CD4-positive, alpha-beta T cell treated with Interleukin-6 at 100 ng/mL for 8 hours (primary cell): ENCODE measurements around the gene ADH1C.
"Not testable (repeated sequence)": the region's sequence is repeated elsewhere in the genome, so short reads cannot be mapped to it uniquely, and the experiment has no call there.

Experiments used
- DNase-seq: peaks from one replicate; pipeline ENCODE4 v3.0.0-alpha.2; 2020; ENCODE audit warnings: mixed read lengths, low spot score

ADH1C gene

GRCh38 chr4:99357948-99358347 lies 5.4 kb upstream of the ADH1C start:
- DNase-seq = no peak

DNA sequence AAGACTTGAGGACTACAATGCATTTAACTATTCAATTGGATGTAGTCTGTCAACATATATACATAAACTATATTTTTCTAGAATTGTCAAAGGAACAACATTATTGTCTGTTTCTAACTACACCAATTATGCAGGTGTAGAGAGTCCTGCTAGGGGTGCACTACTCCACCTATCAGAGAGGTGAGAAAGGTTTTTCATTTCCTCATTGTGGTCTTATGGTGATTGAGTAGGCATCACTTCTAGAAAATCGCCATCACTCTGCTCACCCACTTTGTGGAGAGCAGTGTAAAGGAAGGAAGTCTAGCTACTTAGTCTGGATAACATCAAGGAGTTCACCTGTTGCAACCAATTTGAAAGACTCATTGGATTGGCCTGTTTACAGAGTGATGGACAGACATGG lies 4.4 kb upstream of the ADH1C start:
- DNase-seq = no peak

DNA sequence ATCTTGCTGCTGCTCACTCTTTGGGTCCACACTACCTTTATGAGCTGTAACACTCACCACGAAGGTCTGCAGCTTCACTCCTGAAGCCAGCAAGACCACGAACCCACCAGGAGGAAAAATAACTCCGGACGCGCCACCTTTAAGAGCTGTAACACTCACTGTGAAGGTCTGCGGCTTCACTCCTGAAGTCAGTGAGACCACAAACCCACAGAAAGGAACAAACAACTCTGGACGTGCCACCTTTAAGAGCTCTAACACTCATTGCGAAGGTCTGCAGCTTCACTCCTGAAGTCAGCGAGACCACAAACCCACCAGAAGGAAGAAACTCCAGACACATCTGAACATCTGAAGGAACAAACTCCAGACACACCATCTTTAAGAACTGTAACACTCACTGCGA lies 3.6 kb upstream of the ADH1C start:
- not testable (repeated sequence) for DNase-seq

DNA sequence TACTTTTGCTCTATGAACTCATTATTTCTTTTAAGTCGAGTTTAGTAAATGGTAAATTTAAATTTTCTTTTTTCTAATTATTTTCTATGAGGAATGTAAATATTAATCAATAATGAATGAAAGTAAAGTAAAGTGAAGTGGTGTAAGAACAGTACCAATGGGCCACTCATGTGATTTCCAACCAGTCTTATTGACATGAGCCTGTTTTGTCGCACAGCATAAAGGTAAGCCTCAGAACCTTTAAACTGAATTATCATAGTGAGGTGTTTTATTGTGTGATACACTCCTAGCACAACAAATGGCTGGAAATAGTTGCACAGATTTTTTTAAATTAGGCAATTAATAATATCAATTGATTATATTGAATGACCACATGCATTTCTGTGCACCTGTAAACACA lies 1.1 kb downstream of the ADH1C start:
- no peak for DNase-seq

GRCh38 chr4:99349338-99349737 lies 3.2 kb downstream of the ADH1C start:
- DNase-seq = no peak

- not testable (repeated sequence) for DNase-seq
Measured at GRCh38 chr4:99342624-99343023, 9.9 kb downstream of the ADH1C start.

DNA sequence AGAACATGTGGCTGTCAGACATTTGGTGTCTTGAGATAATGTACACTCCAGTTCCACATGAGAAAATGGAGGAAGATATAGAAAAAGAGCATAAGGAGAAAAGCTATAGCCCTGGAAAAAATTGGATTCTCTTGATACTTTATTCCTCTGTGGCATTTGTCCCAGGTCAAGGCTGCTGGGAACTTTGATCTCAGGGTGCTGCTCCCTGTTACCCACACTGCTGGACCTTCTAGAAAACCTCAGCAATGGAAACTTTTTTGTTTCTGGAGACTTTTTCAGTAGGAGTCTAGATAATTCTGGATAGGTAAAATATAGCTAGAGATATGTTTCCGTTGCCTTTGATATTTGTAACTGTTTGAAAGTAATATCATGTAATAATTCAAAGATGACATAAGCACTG lies 11.1 kb downstream of the ADH1C start:
- DNase-seq = no peak

- no peak for DNase-seq
Measured at GRCh38 chr4:99339172-99339571, 13.4 kb downstream of the ADH1C start.

GRCh38 chr4:99336553-99336952 lies 16.0 kb downstream of the ADH1C start:
- DNase-seq = no peak

- DNase-seq = no peak
Measured at GRCh38 chr4:99334880-99335279, 17.7 kb downstream of the ADH1C start.

- DNase-seq = no peak
Measured at GRCh38 chr4:99330648-99331047, 21.9 kb downstream of the ADH1C start.

DNA sequence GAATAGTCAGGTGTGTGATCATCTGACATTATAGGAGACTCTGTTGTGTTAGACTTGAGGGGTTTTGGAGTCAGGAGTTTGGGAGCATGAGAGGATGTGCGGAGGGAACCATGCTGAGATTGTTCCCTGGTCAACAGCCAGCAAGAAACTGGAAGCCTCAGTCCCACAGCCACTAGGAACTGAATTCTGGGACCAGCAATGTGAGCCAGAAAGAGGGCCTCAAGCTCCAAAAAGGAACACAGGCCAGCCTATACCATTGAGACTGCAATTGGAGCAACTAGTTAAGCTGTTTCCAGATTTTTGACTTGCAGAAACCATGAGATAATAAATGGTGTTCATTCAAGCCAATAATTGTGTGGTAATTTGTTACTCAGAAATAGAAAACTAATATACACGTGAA lies 22.7 kb downstream of the ADH1C start:
- no peak for DNase-seq

GRCh38 chr4:99324979-99325378 lies 27.6 kb downstream of the ADH1C start:
- DNase-seq = no peak

GRCh38 chr4:99324361-99324760 lies 28.2 kb downstream of the ADH1C start:
- DNase-seq = no peak

DNA sequence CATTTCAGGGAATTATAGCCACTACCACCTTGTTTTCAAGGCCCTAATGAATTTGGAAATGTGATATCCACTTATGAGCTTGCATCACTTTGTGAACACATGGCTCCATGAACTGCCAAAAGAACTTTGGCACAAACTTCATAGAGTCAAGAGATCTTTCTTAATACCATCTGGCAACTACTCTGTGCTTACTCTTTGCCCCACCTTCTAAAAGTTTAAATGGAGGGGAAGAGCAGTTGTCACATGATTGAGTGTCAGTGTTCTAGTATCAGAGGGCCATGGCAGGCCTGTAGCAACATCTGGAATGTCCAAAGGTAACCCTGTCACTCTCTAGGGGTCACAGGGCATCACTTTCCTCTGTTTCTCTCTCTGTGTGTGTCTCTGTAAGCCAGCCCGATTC lies 28.8 kb downstream of the ADH1C start:
- DNase-seq = no peak

- no peak for DNase-seq
Measured at GRCh38 chr4:99321241-99322191, 31.0 kb downstream of the ADH1C start, which contains the start of gene ADH1B. Gene ADH1B, minus strand, starts transcription at chr4:99321401. Its CDS starts 70 bp downstream, at chr4:99321331.

DNA sequence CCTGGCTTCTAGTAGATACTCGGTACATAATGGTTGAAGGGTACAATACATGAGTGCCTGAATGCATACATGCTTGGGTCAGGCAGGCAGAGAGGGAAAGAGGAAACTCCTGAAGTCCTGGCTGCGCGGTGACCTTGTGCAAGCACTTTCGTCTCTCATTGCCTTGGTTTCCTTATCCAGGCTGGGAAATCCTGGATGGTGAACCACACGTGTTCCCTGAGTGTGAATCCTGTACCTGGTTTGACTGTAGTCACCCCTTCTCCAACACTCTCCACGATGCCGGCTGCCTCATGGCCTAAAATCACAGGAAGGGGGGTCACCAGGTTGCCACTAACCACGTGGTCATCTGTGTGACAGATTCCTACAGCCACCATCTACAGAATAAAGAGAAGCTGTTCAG lies 34.7 kb downstream of the ADH1C start:
- DNase-seq = not testable (repeated sequence)

- DNase-seq = no peak
Measured at GRCh38 chr4:99317354-99317753, 35.2 kb downstream of the ADH1C start.

DNA sequence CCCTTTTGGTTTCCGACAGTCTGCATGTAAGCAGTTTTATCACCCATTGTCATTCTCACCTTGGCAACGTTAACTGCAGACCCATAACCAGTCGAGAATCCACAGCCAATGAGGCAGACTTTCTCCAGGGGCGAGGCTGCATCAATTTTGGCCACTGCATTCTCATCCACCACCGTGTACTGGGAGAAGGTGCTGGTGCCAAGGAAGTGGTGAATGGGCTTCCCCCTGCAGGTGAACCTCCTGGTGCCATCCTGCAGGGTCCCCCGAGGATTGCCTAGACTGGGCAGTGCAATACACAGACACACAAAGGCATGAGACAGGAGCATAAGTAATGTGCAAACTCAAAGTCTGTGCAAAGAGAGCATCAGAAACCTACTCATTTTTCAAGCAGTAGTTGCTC lies 36.7 kb downstream of the ADH1C start:
- DNase-seq = no peak

- DNase-seq = no peak
Measured at GRCh38 chr4:99314211-99314610, 38.3 kb downstream of the ADH1C start.

GRCh38 chr4:99310389-99310788 lies 42.2 kb downstream of the ADH1C start:
- DNase-seq = no peak

GRCh38 chr4:99305638-99306400 lies 46.7 kb downstream of the ADH1C start:
- no peak for DNase-seq
